Measurements from ENCODE around the gene FOXN1.

The FOXN1 gene

GRCh38 chr17:28488533-28489276 is 17.4 kb upstream of the FOXN1 start:
- Histone ChIP-seq H3K4me3 (ENCODE audit: low read length) (no peak overlapping the region), H2BK5ac (ENCODE audit: low read length) (no peak overlapping the region), H3K4ac (ENCODE audit: low read depth, low read length) (no peak overlapping the region), H3K79me2 (ENCODE audit: control insufficient read depth, insufficient read depth, low read length) (no peaks in the 10 kb centered on the region), H3K56ac (ENCODE audit: low read length) (no peak overlapping the region), H4K5ac (ENCODE audit: low read length) (no peak overlapping the region), H3K27ac (ENCODE audit: low read depth, low read length) (no peak overlapping the region), H2BK120ac (ENCODE audit: low read depth, low read length) (no peak overlapping the region), H3K79me1 (ENCODE audit: low read length) (no peaks in the 10 kb centered on the region), H3K18ac (ENCODE audit: low read length) (no peak overlapping the region), H2BK15ac (replicated peaks; ENCODE audit: low read depth) (no peak overlapping the region), H4K8ac (ENCODE audit: low read depth, low read length) (no peak overlapping the region), H3K23ac (ENCODE audit: low read length) (no peak overlapping the region), H3K9ac (ENCODE audit: low read length) (no peak overlapping the region), H3K4me1 (ENCODE audit: control insufficient read depth, low read depth, low read length) (no peaks in the 10 kb centered on the region), H2AK5ac (ENCODE audit: low read length) (no peak overlapping the region), H3K27me3 (ENCODE audit: insufficient read depth, low read length, poor library complexity) (no peaks in the 10 kb centered on the region), H3K36me3 (ENCODE audit: control insufficient read depth, insufficient read depth, low read length) (no peaks in the 10 kb centered on the region), H3K4me2 (ENCODE audit: low read length) (no peak overlapping the region)
- no peak for DNase-seq
- no CpG with 5 or more reads among the region's 7 CpGs for WGBS (ENCODE audit: extremely low coverage, insufficient coverage, low lambda C conversion rate)

GRCh38 chr17:28491286-28491685 is 14.9 kb upstream of the FOXN1 start:
- Histone ChIP-seq H3K4me3 (ENCODE audit: low read length) (no peak overlapping the region), H3K27ac (ENCODE audit: low read depth, low read length) (no peak overlapping the region), H2BK120ac (ENCODE audit: low read depth, low read length) (no peak overlapping the region), H2BK5ac (ENCODE audit: low read length) (no peak overlapping the region), H3K56ac (ENCODE audit: low read length) (no peak overlapping the region), H3K18ac (ENCODE audit: low read length) (no peak overlapping the region), H3K79me1 (ENCODE audit: low read length) (no peaks in the 10 kb centered on the region), H4K5ac (ENCODE audit: low read length) (no peak overlapping the region), H2BK15ac (replicated peaks; ENCODE audit: low read depth) (no peak overlapping the region), H3K79me2 (ENCODE audit: control insufficient read depth, insufficient read depth, low read length) (no peaks in the 10 kb centered on the region), H3K4ac (ENCODE audit: low read depth, low read length) (no peak overlapping the region), H3K4me2 (ENCODE audit: low read length) (no peak overlapping the region), H3K9ac (ENCODE audit: low read length) (no peak overlapping the region), H3K36me3 (ENCODE audit: control insufficient read depth, insufficient read depth, low read length) (no peaks in the 10 kb centered on the region), H2AK5ac (ENCODE audit: low read length) (no peak overlapping the region), H3K4me1 (ENCODE audit: control insufficient read depth, low read depth, low read length) (no peaks in the 10 kb centered on the region), H3K23ac (ENCODE audit: low read length) (no peak overlapping the region), H3K27me3 (ENCODE audit: insufficient read depth, low read length, poor library complexity) (no peaks in the 10 kb centered on the region), H4K8ac (ENCODE audit: low read depth, low read length) (no peak overlapping the region)
- no peak for DNase-seq
- no CpG with 5 or more reads among the region's 11 CpGs for WGBS (ENCODE audit: extremely low coverage, insufficient coverage, low lambda C conversion rate)

GRCh38 chr17:28491860-28492259 is 14.3 kb upstream of the FOXN1 start:
- no peaks in the 10 kb centered on the region for H3K27me3 ChIP-seq (ENCODE audit: insufficient read depth, low read length, poor library complexity)
- H3K4me1 ChIP-seq (ENCODE audit: control insufficient read depth, low read depth, low read length): no peaks in the 10 kb centered on the region
- no peak overlapping the region for H3K4me3 ChIP-seq (ENCODE audit: low read length)
- H3K4ac ChIP-seq (ENCODE audit: low read depth, low read length): no peak overlapping the region
- no peak overlapping the region for H3K23ac ChIP-seq (ENCODE audit: low read length)
- H2BK5ac ChIP-seq (ENCODE audit: low read length): no peak overlapping the region
- no peak overlapping the region for H3K4me2 ChIP-seq (ENCODE audit: low read length)
- WGBS (ENCODE audit: extremely low coverage, insufficient coverage, low lambda C conversion rate): no CpG with 5 or more reads among the region's 3 CpGs
- no peak overlapping the region for H4K5ac ChIP-seq (ENCODE audit: low read length)
- no peak overlapping the region for H2AK5ac ChIP-seq (ENCODE audit: low read length)
- H3K36me3 ChIP-seq (ENCODE audit: control insufficient read depth, insufficient read depth, low read length): no peaks in the 10 kb centered on the region
- H3K79me1 ChIP-seq (ENCODE audit: low read length): no peaks in the 10 kb centered on the region
- H4K8ac ChIP-seq (ENCODE audit: low read depth, low read length): no peak overlapping the region
- H3K18ac ChIP-seq (ENCODE audit: low read length): no peak overlapping the region
- H3K9ac ChIP-seq (ENCODE audit: low read length): no peak overlapping the region
- H2BK15ac ChIP-seq (replicated peaks; ENCODE audit: low read depth): no peak overlapping the region
- no peak overlapping the region for H2BK120ac ChIP-seq (ENCODE audit: low read depth, low read length)
- DNase-seq: no peak
- no peak overlapping the region for H3K27ac ChIP-seq (ENCODE audit: low read depth, low read length)
- H3K56ac ChIP-seq (ENCODE audit: low read length): no peak overlapping the region
- no peaks in the 10 kb centered on the region for H3K79me2 ChIP-seq (ENCODE audit: control insufficient read depth, insufficient read depth, low read length)

GRCh38 chr17:28492352-28493310 is 13.5 kb upstream of the FOXN1 start:
- Histone ChIP-seq H2AK5ac (ENCODE audit: low read length) (no peak overlapping the region), H3K79me2 (ENCODE audit: control insufficient read depth, insufficient read depth, low read length) (no peaks in the 10 kb centered on the region), H3K18ac (ENCODE audit: low read length) (no peak overlapping the region), H3K4me2 (ENCODE audit: low read length) (no peak overlapping the region), H2BK120ac (ENCODE audit: low read depth, low read length) (no peak overlapping the region), H3K9ac (ENCODE audit: low read length) (no peak overlapping the region), H3K4me3 (ENCODE audit: low read length) (no peak overlapping the region), H3K56ac (ENCODE audit: low read length) (no peak overlapping the region), H2BK5ac (ENCODE audit: low read length) (no peak overlapping the region), H3K27ac (ENCODE audit: low read depth, low read length) (no peak overlapping the region), H2BK15ac (replicated peaks; ENCODE audit: low read depth) (no peak overlapping the region), H4K8ac (ENCODE audit: low read depth, low read length) (no peak overlapping the region), H3K36me3 (ENCODE audit: control insufficient read depth, insufficient read depth, low read length) (no peaks in the 10 kb centered on the region), H3K4ac (ENCODE audit: low read depth, low read length) (no peak overlapping the region), H3K4me1 (ENCODE audit: control insufficient read depth, low read depth, low read length) (no peaks in the 10 kb centered on the region), H3K23ac (ENCODE audit: low read length) (no peak overlapping the region), H3K27me3 (ENCODE audit: insufficient read depth, low read length, poor library complexity) (no peaks in the 10 kb centered on the region), H3K79me1 (ENCODE audit: low read length) (no peaks in the 10 kb centered on the region), H4K5ac (ENCODE audit: low read length) (no peak overlapping the region)
- no CpG with 5 or more reads among the region's 4 CpGs for WGBS (ENCODE audit: extremely low coverage, insufficient coverage, low lambda C conversion rate)
- no peak for DNase-seq

- H3K27ac ChIP-seq (ENCODE audit: low read depth, low read length): no peak overlapping the region
- H3K23ac ChIP-seq (ENCODE audit: low read length): no peak overlapping the region
- no peaks in the 10 kb centered on the region for H3K79me2 ChIP-seq (ENCODE audit: control insufficient read depth, insufficient read depth, low read length)
- H4K8ac ChIP-seq (ENCODE audit: low read depth, low read length): no peak overlapping the region
- H3K9ac ChIP-seq (ENCODE audit: low read length): no peak overlapping the region
- H3K18ac ChIP-seq (ENCODE audit: low read length): no peak overlapping the region
- H3K79me1 ChIP-seq (ENCODE audit: low read length): no peaks in the 10 kb centered on the region
- H3K27me3 ChIP-seq (ENCODE audit: insufficient read depth, low read length, poor library complexity): no peaks in the 10 kb centered on the region
- H3K4me3 ChIP-seq (ENCODE audit: low read length): no peak overlapping the region
- H2AK5ac ChIP-seq (ENCODE audit: low read length): no peak overlapping the region
- no peak overlapping the region for H2BK15ac ChIP-seq (replicated peaks; ENCODE audit: low read depth)
- H3K4ac ChIP-seq (ENCODE audit: low read depth, low read length): no peak overlapping the region
- H2BK5ac ChIP-seq (ENCODE audit: low read length): no peak overlapping the region
- no peak overlapping the region for H3K4me2 ChIP-seq (ENCODE audit: low read length)
- H4K5ac ChIP-seq (ENCODE audit: low read length): no peak overlapping the region
- H2BK120ac ChIP-seq (ENCODE audit: low read depth, low read length): no peak overlapping the region
- no peak overlapping the region for H3K56ac ChIP-seq (ENCODE audit: low read length)
- H3K4me1 ChIP-seq (ENCODE audit: control insufficient read depth, low read depth, low read length): no peaks in the 10 kb centered on the region
- no CpG with 5 or more reads among the region's 9 CpGs for WGBS (ENCODE audit: extremely low coverage, insufficient coverage, low lambda C conversion rate)
- DNase-seq: no peak
- no peaks in the 10 kb centered on the region for H3K36me3 ChIP-seq (ENCODE audit: control insufficient read depth, insufficient read depth, low read length)
These were observed 12.7 kb upstream of the FOXN1 start for GRCh38 chr17:28493460-28493859.
